ENCODE results near the gene MKNK1.

- no peak for TF ChIP-seq CTCF (IDR thresholded peaks at IDR 0.05)
- TF ChIP-seq ZFX (IDR thresholded peaks at IDR 0.05; ENCODE audit: borderline replicate concordance) = no peak
These were observed 14.8 kb upstream of the MKNK1 start for GRCh38 chr1:46618754-46619415.
